Caco-2 (cell line): ENCODE results near the gene HLA-A. TPM values are rescaled to one million over a fixed set of nuclear protein-coding genes. Genes with fewer than 3 reads are reported as not detected.

Experiments used
- BruUV-seq: library from RNA; stranded (reverse); fragments of 400-500 nt; replicated peaks from 2 replicates; lab custom pipeline; 2021; lab: Mats Ljungman, UMichigan
- CTCF ChIA-PET: fragments of 300-600 bp; sonication (Branson Sonifier 250); formaldehyde crosslinking; loops from one replicate; lab custom pipeline; 2022; ENCODE audit warnings: antibody characterized with exemption; lab: Charles Lee
- POLR2A ChIA-PET: fragments of 300-600 bp; sonication (Branson Sonifier 250); formaldehyde crosslinking; loops from one replicate; lab custom pipeline; 2022; ENCODE audit warnings: antibody characterized with exemption; lab: Charles Lee
- DNase-seq, 2 experiments: peaks; one replicate each; pipeline versions ENCODE4 v3.0.0 to v3.0.0-alpha.2; 2020 to 2022
- H3K27me3 ChIP-seq: replicated peaks from 2 replicates; pipeline ENCODE4 v1.6.0; 2011; ENCODE audit warnings: low read length; ENCODE audit not compliant: control insufficient read depth, insufficient read depth
- H3K36me3 ChIP-seq: 2 replicates; pipeline ENCODE4 v1.5.1; 2011; ENCODE audit warnings: low read length; ENCODE audit not compliant: control insufficient read depth, insufficient read depth
- H3K4me1 ChIP-seq: fragments of 250-450 bp; sonication (Bioruptor Pico); 2 replicates; pipeline ENCODE4 v1.5.1; 2020; ENCODE audit warnings: mild to moderate bottlenecking
- H3K4me3 ChIP-seq: 2 replicates; pipeline ENCODE4 v1.5.1; 2011; ENCODE audit warnings: low read depth, mild to moderate bottlenecking, control low read depth, low read length
- H3K9me3 ChIP-seq: fragments of 250-450 bp; sonication (Bioruptor Pico); 2 replicates; pipeline ENCODE4 v1.5.1; 2020; ENCODE audit warnings: mild to moderate bottlenecking, moderate library complexity
- H3K27ac Mint-ChIP-seq: one replicate; pipeline ENCODE4 v1.8.0; 2022; ENCODE audit warnings: mixed read lengths; ENCODE audit not compliant: unreplicated experiment
- H3K27me3 Mint-ChIP-seq: one replicate; pipeline ENCODE4 v1.8.0; 2022; ENCODE audit warnings: mixed read lengths; ENCODE audit not compliant: insufficient read depth, unreplicated experiment
- H3K36me3 Mint-ChIP-seq: one replicate; pipeline ENCODE4 v1.8.0; 2022; ENCODE audit warnings: mild to moderate bottlenecking, mixed read lengths; ENCODE audit not compliant: insufficient read depth, unreplicated experiment
- H3K4me1 Mint-ChIP-seq: one replicate; pipeline ENCODE4 v1.8.0; 2022; ENCODE audit warnings: low read depth, mixed read lengths; ENCODE audit not compliant: unreplicated experiment
- H3K4me3 Mint-ChIP-seq: one replicate; pipeline ENCODE4 v1.8.0; 2022; ENCODE audit warnings: mild to moderate bottlenecking, moderate library complexity, mixed read lengths; ENCODE audit not compliant: unreplicated experiment
- H3K9me3 Mint-ChIP-seq: one replicate; pipeline ENCODE4 v1.8.0; 2022; ENCODE audit warnings: mixed read lengths; ENCODE audit not compliant: unreplicated experiment
- intact Hi-C: fragments of 100-400 bp; cut with micrococcal nuclease; formaldehyde crosslinking; loops from one replicate; pipeline ENCODE4 v1.10.0; 2022; ENCODE audit not compliant: unreplicated experiment
- total RNA-seq: library from RNA; stranded (reverse); gene quantifications from 2 replicates; pipeline ENCODE4 v1.2.3, GENCODE V29; 2022
- TF ChIP-seq, protein P1 (sequence below), 2 experiments: fragments of 200-600 bp in 1 of 2; IDR thresholded peaks; 1 replicate in 1 of 2; 2 replicates in 1 of 2; pipeline versions ENCODE4 v1.5.1 to v1.8.0; 2011 to 2022; ENCODE audit warnings: antibody characterized with exemption in 1 of 2, control low read depth in 1 of 2, inconsistent platforms in 1 of 2, low read depth in 1 of 2, low read length in 1 of 2, mild to moderate bottlenecking in 1 of 2, moderate library complexity in 1 of 2; ENCODE audit not compliant: insufficient read depth in 1 of 2, severe bottlenecking in 1 of 2, unreplicated experiment in 1 of 2

Gene HLA-A
- total RNA-seq, 1 experiment from 2014 or later, result 198 TPM

DNA sequence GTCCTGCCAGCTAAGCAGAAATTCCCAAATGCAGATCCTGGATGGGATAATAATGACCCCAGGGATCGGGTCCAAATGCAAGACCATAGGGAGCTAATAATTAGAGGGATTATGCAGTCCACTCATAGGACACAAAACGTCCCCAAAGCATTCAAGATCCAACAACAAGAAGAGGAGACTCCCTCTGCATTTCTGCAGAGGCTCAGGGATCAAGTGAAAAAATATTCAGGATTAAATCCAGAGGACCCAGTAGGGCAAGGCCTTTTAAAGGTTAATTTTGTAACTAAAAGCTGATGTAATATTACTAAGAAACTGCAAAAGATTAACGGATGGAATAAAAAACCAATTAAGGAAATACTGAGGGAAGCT lies 22.2 kb downstream of the HLA-A start:
- TF ChIP-seq, protein P1, sequence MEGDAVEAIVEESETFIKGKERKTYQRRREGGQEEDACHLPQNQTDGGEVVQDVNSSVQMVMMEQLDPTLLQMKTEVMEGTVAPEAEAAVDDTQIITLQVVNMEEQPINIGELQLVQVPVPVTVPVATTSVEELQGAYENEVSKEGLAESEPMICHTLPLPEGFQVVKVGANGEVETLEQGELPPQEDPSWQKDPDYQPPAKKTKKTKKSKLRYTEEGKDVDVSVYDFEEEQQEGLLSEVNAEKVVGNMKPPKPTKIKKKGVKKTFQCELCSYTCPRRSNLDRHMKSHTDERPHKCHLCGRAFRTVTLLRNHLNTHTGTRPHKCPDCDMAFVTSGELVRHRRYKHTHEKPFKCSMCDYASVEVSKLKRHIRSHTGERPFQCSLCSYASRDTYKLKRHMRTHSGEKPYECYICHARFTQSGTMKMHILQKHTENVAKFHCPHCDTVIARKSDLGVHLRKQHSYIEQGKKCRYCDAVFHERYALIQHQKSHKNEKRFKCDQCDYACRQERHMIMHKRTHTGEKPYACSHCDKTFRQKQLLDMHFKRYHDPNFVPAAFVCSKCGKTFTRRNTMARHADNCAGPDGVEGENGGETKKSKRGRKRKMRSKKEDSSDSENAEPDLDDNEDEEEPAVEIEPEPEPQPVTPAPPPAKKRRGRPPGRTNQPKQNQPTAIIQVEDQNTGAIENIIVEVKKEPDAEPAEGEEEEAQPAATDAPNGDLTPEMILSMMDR (IDR thresholded peaks at IDR 0.05; ENCODE audit: insufficient read depth in 1 of 2, low read depth in 1 of 2, low read length in 1 of 2, severe bottlenecking in 1 of 2, unreplicated experiment in 1 of 2), result no peak
- H3K4me3 ChIP-seq, result no peak overlapping the region
- H3K4me3 Mint-ChIP-seq, result peak overlapping the region; percentile 71
- H3K27me3 ChIP-seq, result no peaks in the 10 kb centered on the region
- ChIA-PET CTCF (interaction anchor here (1.1 to 1.5 kb wide), 3 partner anchors 74 to 137 kb away, joined by 3 to 5 read pairs (median 4); no protein-coding TSS in a partner anchor), POLR2A (interaction anchor here (0.6 to 1.4 kb wide), 3 partner anchors 55 to 242 kb away, joined by 3 to 5 read pairs (median 3); partner anchors contain the start of gene POLR1H)
- peaks cover 35% of the 10 kb centered on the region for H3K4me1 ChIP-seq
- no peaks in the 10 kb centered on the region for H3K36me3 ChIP-seq
- BruUV-seq, result no TSS peak
- peaks cover 21% of the 10 kb centered on the region for H3K4me1 Mint-ChIP-seq
- no peaks in the 10 kb centered on the region for H3K9me3 ChIP-seq
- intact Hi-C loops, result loop anchor here (1.0 kb wide), 1 partner anchor 22 kb away; the partner anchor contains the start of gene HLA-A
- no peaks in the 10 kb centered on the region for H3K27me3 Mint-ChIP-seq
- no peaks in the 10 kb centered on the region for H3K36me3 Mint-ChIP-seq
- peak overlapping the region; percentile 89 for H3K27ac Mint-ChIP-seq
- no peaks in the 10 kb centered on the region for H3K9me3 Mint-ChIP-seq
- no peak for DNase-seq

- CTCF ChIA-PET, result interaction anchor here (1.1 to 1.5 kb wide), 3 partner anchors 74 to 137 kb away, joined by 3 to 5 read pairs (median 4); no protein-coding TSS in a partner anchor
- H3K27me3 Mint-ChIP-seq, result no peaks in the 10 kb centered on the region
- H3K27me3 ChIP-seq, result no peaks in the 10 kb centered on the region
- TF ChIP-seq, protein P1 (IDR thresholded peaks at IDR 0.05; ENCODE audit: insufficient read depth in 1 of 2, low read depth in 1 of 2, low read length in 1 of 2, severe bottlenecking in 1 of 2, unreplicated experiment in 1 of 2), result no peak
- no TSS peak for BruUV-seq
- peak; percentile 58 to 77 for DNase-seq
- peak overlapping the region; percentile 71 for H3K4me3 Mint-ChIP-seq
- intact Hi-C loops, result loop anchor here (1.0 kb wide), 1 partner anchor 23 kb away; the partner anchor contains the start of gene HLA-A
- peaks cover 35% of the 10 kb centered on the region for H3K4me1 ChIP-seq
- H3K9me3 ChIP-seq, result no peaks in the 10 kb centered on the region
- no peaks in the 10 kb centered on the region for H3K36me3 ChIP-seq
- H3K4me3 ChIP-seq, result peak overlapping the region; percentile 16
- no peaks in the 10 kb centered on the region for H3K36me3 Mint-ChIP-seq
- H3K27ac Mint-ChIP-seq, result peak overlapping the region; percentile 89
- H3K9me3 Mint-ChIP-seq, result no peaks in the 10 kb centered on the region
- H3K4me1 Mint-ChIP-seq, result peaks cover 21% of the 10 kb centered on the region
- POLR2A ChIA-PET, result interaction anchor here (0.6 to 1.4 kb wide), 3 partner anchors 55 to 242 kb away, joined by 3 to 5 read pairs (median 3); partner anchors contain the start of gene POLR1H
Measured at GRCh38 chr6:29964887-29965562, 22.7 kb downstream of the HLA-A start.

- no peaks in the 10 kb centered on the region for H3K9me3 Mint-ChIP-seq
- no peaks in the 10 kb centered on the region for H3K27me3 Mint-ChIP-seq
- peaks cover 21% of the 10 kb centered on the region for H3K4me1 Mint-ChIP-seq
- intact Hi-C loops, result no loop called here
- H3K4me1 ChIP-seq, result peaks cover 35% of the 10 kb centered on the region
- no peak for DNase-seq
- H3K27me3 ChIP-seq, result no peaks in the 10 kb centered on the region
- ChIA-PET POLR2A (no interaction called here), CTCF (interaction anchor here (1.5 kb wide), 1 partner anchor 79 kb away, joined by 4 read pairs; no protein-coding TSS in a partner anchor)
- H3K36me3 ChIP-seq, result no peaks in the 10 kb centered on the region
- H3K4me3 Mint-ChIP-seq, result peak overlapping the region; percentile 71
- no peaks in the 10 kb centered on the region for H3K36me3 Mint-ChIP-seq
- no peak overlapping the region; the same call in none of the 2 replicates for H3K4me3 ChIP-seq
- no TSS peak for BruUV-seq
- H3K9me3 ChIP-seq, result no peaks in the 10 kb centered on the region
- peak overlapping the region; percentile 89 for H3K27ac Mint-ChIP-seq
- TF ChIP-seq, protein P1 (IDR thresholded peaks at IDR 0.05; ENCODE audit: insufficient read depth in 1 of 2, low read depth in 1 of 2, low read length in 1 of 2, severe bottlenecking in 1 of 2, unreplicated experiment in 1 of 2), result no peak
Measured at GRCh38 chr6:29965563-29965872, 23.2 kb downstream of the HLA-A start.
